ENCODE results near the gene DRG1.

DRG1 gene

DNA sequence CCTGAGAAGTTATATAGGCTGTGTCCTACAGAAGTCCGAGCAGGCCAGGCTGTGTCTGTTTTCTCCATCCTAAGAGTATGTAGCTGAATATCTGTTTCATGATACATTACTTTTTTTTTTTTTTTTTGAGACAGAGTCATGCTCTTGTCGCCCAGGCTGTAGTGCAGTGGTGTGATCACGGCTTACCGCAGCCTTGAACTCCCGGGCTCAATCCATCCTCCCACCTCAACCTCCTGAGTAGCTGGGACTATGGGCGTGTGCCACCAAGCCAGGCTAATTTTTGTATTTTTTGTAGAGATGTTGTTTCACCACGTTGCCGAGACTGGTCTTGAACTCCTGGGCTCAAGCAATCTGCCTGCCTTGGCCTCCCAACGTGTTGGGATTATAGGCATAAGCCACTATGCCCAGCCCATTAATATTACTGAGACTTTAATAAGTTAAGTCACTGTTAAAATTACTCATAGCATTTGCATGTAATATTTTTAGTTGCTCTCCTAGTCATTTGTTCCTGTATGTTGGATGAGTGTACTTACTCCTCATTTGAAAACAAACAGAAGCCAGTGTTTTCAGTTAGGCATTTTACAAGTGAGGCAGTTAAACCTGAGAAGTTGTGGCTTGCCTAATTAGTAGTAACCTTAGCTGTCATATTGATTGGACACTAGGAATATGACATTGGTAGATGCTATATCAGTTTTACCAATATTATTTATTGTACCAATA, 26.1 kb downstream of the DRG1 start:
- Histone ChIP-seq H2BK12ac (ENCODE audit: low read length) (no peak overlapping the region), H3K9ac (ENCODE audit: low read length) (no peak overlapping the region), H3K36me3 (ENCODE audit: control insufficient read depth in 1 of 2, insufficient read depth in 2 of 2, low read length in 2 of 2) (peaks cover 41 to 57% of the 10 kb centered on the region in 2 experiments), H4K12ac (ENCODE audit: low read depth, low read length) (no peak overlapping the region), H3K79me2 (ENCODE audit: control insufficient read depth, insufficient read depth, low read length, poor library complexity) (no peaks in the 10 kb centered on the region), H4K8ac (ENCODE audit: low read depth, low read length) (no peak overlapping the region), H2BK120ac (ENCODE audit: insufficient read depth, low read length, poor library complexity) (no peak overlapping the region), H3K79me1 (ENCODE audit: low read length) (no peaks in the 10 kb centered on the region), H3K27ac (ENCODE audit: low read depth, low read length) (no peak overlapping the region), H2BK5ac (ENCODE audit: low read depth, low read length, poor library complexity) (no peak overlapping the region), H4K91ac (ENCODE audit: low read depth, low read length) (no peak overlapping the region), H3K9me3 (ENCODE audit: insufficient read depth, low read depth, low read length) (no peaks in the 10 kb centered on the region), H3K4me3 (ENCODE audit: low read depth, low read length) (no peak overlapping the region), H3K14ac (ENCODE audit: low read length) (no peak overlapping the region), H2AFZ (ENCODE audit: insufficient read depth, low read length, poor library complexity) (no peak overlapping the region), H3K4ac (ENCODE audit: low read depth, low read length) (no peak overlapping the region), H3K27me3 (ENCODE audit: insufficient read depth, low read length) (no peaks in the 10 kb centered on the region), H3K4me1 (ENCODE audit: control insufficient read depth in 1 of 2, insufficient read depth in 2 of 2, low read length in 2 of 2) (no peaks in the 10 kb centered on the region), H3K18ac (ENCODE audit: low read length) (no peak overlapping the region), H2AK5ac (ENCODE audit: low read length) (no peak overlapping the region), H3K23ac (ENCODE audit: low read length) (no peak overlapping the region), H3K4me2 (ENCODE audit: low read length) (no peak overlapping the region)
- no peak for DNase-seq
- WGBS (ENCODE audit: extremely low coverage, insufficient coverage, insufficient read length), result no CpG with 5 or more reads among the region's 9 CpGs

DNA sequence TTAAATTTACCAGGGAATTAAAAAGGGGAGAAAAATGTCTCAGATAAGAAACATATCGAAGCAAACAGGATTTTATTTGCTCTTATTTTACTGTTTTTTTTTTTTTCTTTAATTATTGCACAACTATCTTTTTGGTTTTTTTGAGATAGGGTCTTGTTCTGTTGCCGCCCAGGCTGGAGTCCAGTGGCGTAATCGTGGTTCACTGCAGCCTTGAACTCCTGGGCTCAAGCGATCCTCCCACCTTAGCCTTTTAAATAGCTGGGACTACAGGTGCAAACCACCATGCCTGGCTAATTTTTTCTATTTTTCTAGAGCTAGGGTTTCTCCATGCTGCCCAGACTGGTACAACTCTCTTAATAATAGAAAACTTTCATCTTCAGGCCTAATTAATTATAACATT, 32.5 kb downstream of the DRG1 start:
- Histone ChIP-seq H2AFZ (ENCODE audit: insufficient read depth, low read length, poor library complexity) (no peak overlapping the region), H2BK12ac (ENCODE audit: low read length) (no peak overlapping the region), H3K79me2 (ENCODE audit: control insufficient read depth, insufficient read depth, low read length, poor library complexity) (no peaks in the 10 kb centered on the region), H3K23ac (ENCODE audit: low read length) (no peak overlapping the region), H2BK120ac (ENCODE audit: insufficient read depth, low read length, poor library complexity) (no peak overlapping the region), H3K9ac (ENCODE audit: low read length) (no peak overlapping the region), H2AK5ac (ENCODE audit: low read length) (no peak overlapping the region), H3K14ac (ENCODE audit: low read length) (no peak overlapping the region), H3K18ac (ENCODE audit: low read length) (no peak overlapping the region), H3K4ac (ENCODE audit: low read depth, low read length) (no peak overlapping the region), H4K12ac (ENCODE audit: low read depth, low read length) (no peak overlapping the region), H3K4me1 (ENCODE audit: control insufficient read depth in 1 of 2, insufficient read depth in 2 of 2, low read length in 2 of 2) (no peaks in the 10 kb centered on the region), H3K9me3 (ENCODE audit: insufficient read depth, low read depth, low read length) (no peaks in the 10 kb centered on the region), H3K4me3 (ENCODE audit: low read depth, low read length) (no peak overlapping the region), H4K8ac (ENCODE audit: low read depth, low read length) (no peak overlapping the region), H3K36me3 (ENCODE audit: control insufficient read depth in 1 of 2, insufficient read depth in 2 of 2, low read length in 2 of 2) (peaks cover 44 to 55% of the 10 kb centered on the region in 2 experiments), H3K27ac (ENCODE audit: low read depth, low read length) (no peak overlapping the region), H3K79me1 (ENCODE audit: low read length) (no peaks in the 10 kb centered on the region), H4K91ac (ENCODE audit: low read depth, low read length) (no peak overlapping the region), H3K4me2 (ENCODE audit: low read length) (no peak overlapping the region), H2BK5ac (ENCODE audit: low read depth, low read length, poor library complexity) (no peak overlapping the region), H3K27me3 (ENCODE audit: insufficient read depth, low read length) (no peaks in the 10 kb centered on the region)
- no CpG with 5 or more reads among the region's 5 CpGs for WGBS (ENCODE audit: extremely low coverage, insufficient coverage, insufficient read length)
- no peak for DNase-seq

DNA sequence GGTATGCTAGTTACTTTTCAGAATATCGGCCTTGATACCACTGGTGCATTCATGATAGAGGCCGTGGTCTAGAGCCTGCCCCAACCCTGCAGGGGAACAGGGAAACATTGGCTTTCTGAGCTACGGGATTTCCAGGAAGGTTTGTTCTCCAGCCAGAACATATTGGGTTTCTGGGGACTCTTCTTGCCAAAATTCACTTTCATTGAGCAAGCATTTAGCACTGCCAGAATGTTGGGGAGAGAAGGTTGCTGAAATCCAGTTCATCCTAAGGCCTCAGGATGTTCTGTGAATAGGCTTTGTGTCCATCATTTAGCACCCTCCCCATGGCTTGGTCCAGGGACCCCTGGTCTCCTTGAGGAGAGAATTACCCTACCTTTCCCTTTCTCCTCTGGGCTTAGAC, 36.7 kb downstream of the DRG1 start:
- Histone ChIP-seq H3K14ac (ENCODE audit: low read length) (no peak overlapping the region), H3K36me3 (ENCODE audit: control insufficient read depth in 1 of 2, insufficient read depth in 2 of 2, low read length in 2 of 2) (peaks cover 41 to 69% of the 10 kb centered on the region in 2 experiments), H3K23ac (ENCODE audit: low read length) (no peak overlapping the region), H3K4ac (ENCODE audit: low read depth, low read length) (no peak overlapping the region), H3K4me3 (ENCODE audit: low read depth, low read length) (no peak overlapping the region), H3K9ac (ENCODE audit: low read length) (no peak overlapping the region), H4K91ac (ENCODE audit: low read depth, low read length) (no peak overlapping the region), H3K27ac (ENCODE audit: low read depth, low read length) (no peak overlapping the region), H3K4me1 (ENCODE audit: control insufficient read depth in 1 of 2, insufficient read depth in 2 of 2, low read length in 2 of 2) (no peaks in the 10 kb centered on the region), H4K12ac (ENCODE audit: low read depth, low read length) (no peak overlapping the region), H2BK12ac (ENCODE audit: low read length) (no peak overlapping the region), H3K27me3 (ENCODE audit: insufficient read depth, low read length) (no peaks in the 10 kb centered on the region), H3K9me3 (ENCODE audit: insufficient read depth, low read depth, low read length) (no peaks in the 10 kb centered on the region), H3K18ac (ENCODE audit: low read length) (no peak overlapping the region), H3K4me2 (ENCODE audit: low read length) (no peak overlapping the region), H2BK5ac (ENCODE audit: low read depth, low read length, poor library complexity) (no peak overlapping the region), H2BK120ac (ENCODE audit: insufficient read depth, low read length, poor library complexity) (no peak overlapping the region), H4K8ac (ENCODE audit: low read depth, low read length) (no peak overlapping the region), H3K79me1 (ENCODE audit: low read length) (no peaks in the 10 kb centered on the region), H2AK5ac (ENCODE audit: low read length) (no peak overlapping the region), H3K79me2 (ENCODE audit: control insufficient read depth, insufficient read depth, low read length, poor library complexity) (no peaks in the 10 kb centered on the region), H2AFZ (ENCODE audit: insufficient read depth, low read length, poor library complexity) (no peak overlapping the region)
- DNase-seq, result no peak
- WGBS (ENCODE audit: extremely low coverage, insufficient coverage, insufficient read length), result no CpG with 5 or more reads among the region's 3 CpGs

DNA sequence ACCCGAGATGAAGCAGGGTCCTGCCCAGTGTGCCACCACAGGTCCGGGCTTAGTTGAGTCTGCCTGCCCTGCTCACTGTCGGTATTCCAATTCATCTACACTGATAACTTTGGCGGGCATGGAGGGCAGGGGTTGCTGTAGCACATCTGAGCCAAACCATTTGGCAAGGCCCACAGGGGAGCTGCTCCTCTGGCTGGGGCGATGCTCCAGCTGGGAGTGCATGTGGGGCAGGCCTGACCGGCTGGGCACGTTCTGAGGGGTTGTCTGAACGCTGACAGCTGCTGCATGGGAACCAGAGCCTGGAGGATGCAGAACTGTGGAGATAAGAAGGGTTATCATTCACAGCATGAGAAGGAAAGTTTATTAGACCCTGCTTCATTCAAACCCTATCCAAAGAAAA, 40.4 kb downstream of the DRG1 start:
- no peak for DNase-seq
- no peak overlapping the region for H3K27ac ChIP-seq (ENCODE audit: low read depth, low read length)
- H2BK5ac ChIP-seq (ENCODE audit: low read depth, low read length, poor library complexity), result no peak overlapping the region
- H3K4me1 ChIP-seq (ENCODE audit: control insufficient read depth in 1 of 2, insufficient read depth in 2 of 2, low read length in 2 of 2), result no peaks in the 10 kb centered on the region
- WGBS (ENCODE audit: extremely low coverage, insufficient coverage, insufficient read length), result no CpG with 5 or more reads among the region's 8 CpGs
- H3K4me2 ChIP-seq (ENCODE audit: low read length), result no peak overlapping the region
- no peak overlapping the region for H3K9ac ChIP-seq (ENCODE audit: low read length)
- H3K27me3 ChIP-seq (ENCODE audit: insufficient read depth, low read length), result no peaks in the 10 kb centered on the region
- no peak overlapping the region for H3K14ac ChIP-seq (ENCODE audit: low read length)
- H3K4me3 ChIP-seq (ENCODE audit: low read depth, low read length), result no peak overlapping the region
- H3K18ac ChIP-seq (ENCODE audit: low read length), result no peak overlapping the region
- H2BK120ac ChIP-seq (ENCODE audit: insufficient read depth, low read length, poor library complexity), result no peak overlapping the region
- H3K9me3 ChIP-seq (ENCODE audit: insufficient read depth, low read depth, low read length), result no peaks in the 10 kb centered on the region
- no peak overlapping the region for H2AK5ac ChIP-seq (ENCODE audit: low read length)
- no peak overlapping the region for H3K4ac ChIP-seq (ENCODE audit: low read depth, low read length)
- no peak overlapping the region for H2BK12ac ChIP-seq (ENCODE audit: low read length)
- H3K23ac ChIP-seq (ENCODE audit: low read length), result no peak overlapping the region
- no peak overlapping the region for H4K8ac ChIP-seq (ENCODE audit: low read depth, low read length)
- H4K12ac ChIP-seq (ENCODE audit: low read depth, low read length), result no peak overlapping the region
- no peak overlapping the region for H4K91ac ChIP-seq (ENCODE audit: low read depth, low read length)
- H3K79me1 ChIP-seq (ENCODE audit: low read length), result no peaks in the 10 kb centered on the region
- no peaks in the 10 kb centered on the region for H3K79me2 ChIP-seq (ENCODE audit: control insufficient read depth, insufficient read depth, low read length, poor library complexity)
- peaks cover 33 to 73% of the 10 kb centered on the region in 2 experiments for H3K36me3 ChIP-seq (ENCODE audit: control insufficient read depth in 1 of 2, insufficient read depth in 2 of 2, low read length in 2 of 2)
- H2AFZ ChIP-seq (ENCODE audit: insufficient read depth, low read length, poor library complexity), result no peak overlapping the region

Measured in trophoblast cell (in vitro differentiated cells and primary cell).